HEK293 (cell line): ENCODE results near the gene GLIPR1L2.
"Not testable (repeated sequence)": the region's sequence is repeated elsewhere in the genome, so short reads cannot be mapped to it uniquely, and the experiment has no call there.

ENCODE experiments used
- CTCF ChIA-PET: fragments of 350-600 bp; formaldehyde crosslinking; extraction: SDS; loops from one replicate; lab custom pipeline; 2021; ENCODE audit warnings: antibody characterized with exemption; lab: Yijun Ruan, JAX
- POLR2A ChIA-PET: fragments of 300-600 bp; formaldehyde crosslinking; extraction: SDS; loops from one replicate; lab custom pipeline; 2020; ENCODE audit warnings: antibody characterized with exemption, inconsistent platforms; lab: Yijun Ruan, JAX
- H3K27ac ChIP-seq: fragments of 200-500 bp; sonication (Bioruptor generic); 2 replicates; pipeline ENCODE4 v1.5.1; 2014; ENCODE audit warnings: low read depth, low read length, control low read depth, inconsistent platforms; ENCODE audit errors: extremely low read depth
- H3K36me3 ChIP-seq, 2 experiments: fragments of 200-500 bp in 1 of 2; sonication (Bioruptor generic) in 1 of 2; 1 replicate in 1 of 2; 2 replicates in 1 of 2; pipeline ENCODE4 v1.5.1; 2014 to 2017; ENCODE audit warnings: inconsistent platforms in 2 of 2, low read length in 2 of 2; ENCODE audit not compliant: control insufficient read depth in 2 of 2, insufficient read depth in 1 of 2
- H3K4me1 ChIP-seq: fragments of 200-500 bp; sonication (Bioruptor generic); 2 replicates; pipeline ENCODE4 v1.5.1; 2014; ENCODE audit warnings: mild to moderate bottlenecking, low read length, inconsistent platforms; ENCODE audit not compliant: control insufficient read depth, insufficient read depth
- H3K4me3 ChIP-seq: 2 replicates; pipeline ENCODE4 v1.5.1; 2011; ENCODE audit warnings: low read depth, mild to moderate bottlenecking, control low read depth, low read length, moderate library complexity
- H3K9me3 ChIP-seq: fragments of 200-500 bp; sonication (Bioruptor generic); 2 replicates; pipeline ENCODE4 v1.5.1; 2014; ENCODE audit warnings: low read depth, low read length, inconsistent platforms; ENCODE audit not compliant: control insufficient read depth, insufficient read depth
- HOXD13 ChIP-seq: sonication (generic); formaldehyde crosslinking; IDR thresholded peaks from 2 replicates; pipeline ENCODE4 v1.8.0; 2022; ENCODE audit warnings: missing genetic modification reagents, borderline replicate concordance
- IKZF3 ChIP-seq: fragments of 450-650 bp; IDR thresholded peaks from 2 replicates; pipeline ENCODE4 v1.5.0; 2018; ENCODE audit warnings: missing biosample characterization, mild to moderate bottlenecking, missing genetic modification characterization, moderate library complexity
- ZFP3 ChIP-seq: fragments of 450-650 bp; formaldehyde crosslinking; IDR thresholded peaks from 2 replicates; pipeline ENCODE4 v1.5.1; 2016; ENCODE audit warnings: low read depth, missing biosample characterization, missing genetic modification characterization
- ZNF121 ChIP-seq: fragments of 450-650 bp; formaldehyde crosslinking; IDR thresholded peaks from 2 replicates; pipeline ENCODE4 v1.5.1; 2016; ENCODE audit warnings: missing biosample characterization, missing genetic modification characterization
- ZNF138 ChIP-seq: fragments of 450-650 bp; formaldehyde crosslinking; IDR thresholded peaks from 2 replicates; pipeline ENCODE4 v1.5.1; 2016; ENCODE audit warnings: missing biosample characterization, missing genetic modification characterization, borderline replicate concordance
- ZNF146 ChIP-seq: fragments of 450-650 bp; formaldehyde crosslinking; IDR thresholded peaks from 2 replicates; pipeline ENCODE4 v1.5.1; 2016; ENCODE audit warnings: missing biosample characterization, missing genetic modification characterization
- ZNF16 ChIP-seq: fragments of 450-650 bp; formaldehyde crosslinking; IDR thresholded peaks from 2 replicates; pipeline ENCODE4 v1.5.1; 2016; ENCODE audit warnings: low read depth, missing biosample characterization, missing genetic modification characterization
- ZNF391 ChIP-seq: fragments of 450-650 bp; formaldehyde crosslinking; IDR thresholded peaks from 2 replicates; pipeline ENCODE4 v1.5.1; 2016; ENCODE audit warnings: low read depth, missing biosample characterization, missing genetic modification characterization, borderline replicate concordance
- ZNF416 ChIP-seq: fragments of 450-650 bp; formaldehyde crosslinking; IDR thresholded peaks from 2 replicates; pipeline ENCODE4 v1.5.1; 2016; ENCODE audit warnings: missing biosample characterization, missing genetic modification characterization
- ZNF530 ChIP-seq: fragments of 450-650 bp; formaldehyde crosslinking; IDR thresholded peaks from 2 replicates; pipeline ENCODE4 v1.5.1; 2016; ENCODE audit warnings: low read depth, missing biosample characterization, missing genetic modification characterization
- ZNF571 ChIP-seq: fragments of 450-650 bp; formaldehyde crosslinking; IDR thresholded peaks from 2 replicates; pipeline ENCODE4 v1.5.0; 2017; ENCODE audit warnings: missing biosample characterization, missing genetic modification characterization
- ZNF623 ChIP-seq: fragments of 450-650 bp; formaldehyde crosslinking; IDR thresholded peaks from 2 replicates; pipeline ENCODE4 v1.5.1; 2016; ENCODE audit warnings: missing biosample characterization, missing genetic modification characterization
- ZNF660 ChIP-seq: fragments of 450-650 bp; IDR thresholded peaks from 2 replicates; pipeline ENCODE4 v1.5.1; 2018; ENCODE audit warnings: missing biosample characterization, mild to moderate bottlenecking, missing genetic modification characterization
- TF ChIP-seq, protein P1 (sequence below): fragments of 450-650 bp; formaldehyde crosslinking; IDR thresholded peaks from 2 replicates; pipeline ENCODE4 v1.5.1; 2017; ENCODE audit warnings: missing biosample characterization, missing genetic modification characterization
- TF ChIP-seq, protein P2 (sequence below): fragments of 450-650 bp; formaldehyde crosslinking; IDR thresholded peaks from 2 replicates; pipeline ENCODE4 v1.5.1; 2016; ENCODE audit warnings: missing biosample characterization, missing genetic modification characterization
- TF ChIP-seq, protein P3 (sequence below): fragments of 450-650 bp; formaldehyde crosslinking; IDR thresholded peaks from 2 replicates; pipeline ENCODE4 v1.5.1; 2016; ENCODE audit warnings: missing biosample characterization, missing genetic modification characterization

GLIPR1L2 gene

DNA sequence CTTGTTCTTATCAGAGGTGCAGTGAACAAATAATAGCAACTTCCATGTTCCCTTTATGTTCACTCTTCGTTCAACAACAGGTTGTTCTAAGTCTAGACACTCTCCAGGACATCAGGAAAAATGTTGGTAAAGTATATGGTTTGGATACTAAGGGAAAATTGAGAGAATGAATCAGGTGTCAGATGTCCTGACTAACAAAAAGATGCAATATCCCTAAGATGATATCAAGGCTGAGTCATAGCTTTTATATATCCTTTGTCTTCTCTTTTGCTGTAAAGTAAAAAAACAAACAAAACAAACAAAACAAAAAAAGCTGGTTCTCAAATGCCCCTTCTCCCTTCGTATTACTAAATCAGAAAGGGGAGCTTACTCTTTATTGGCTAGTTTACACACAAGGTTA is 45.4 kb upstream of the GLIPR1L2 start (continued):
- TF ChIP-seq, protein P1, sequence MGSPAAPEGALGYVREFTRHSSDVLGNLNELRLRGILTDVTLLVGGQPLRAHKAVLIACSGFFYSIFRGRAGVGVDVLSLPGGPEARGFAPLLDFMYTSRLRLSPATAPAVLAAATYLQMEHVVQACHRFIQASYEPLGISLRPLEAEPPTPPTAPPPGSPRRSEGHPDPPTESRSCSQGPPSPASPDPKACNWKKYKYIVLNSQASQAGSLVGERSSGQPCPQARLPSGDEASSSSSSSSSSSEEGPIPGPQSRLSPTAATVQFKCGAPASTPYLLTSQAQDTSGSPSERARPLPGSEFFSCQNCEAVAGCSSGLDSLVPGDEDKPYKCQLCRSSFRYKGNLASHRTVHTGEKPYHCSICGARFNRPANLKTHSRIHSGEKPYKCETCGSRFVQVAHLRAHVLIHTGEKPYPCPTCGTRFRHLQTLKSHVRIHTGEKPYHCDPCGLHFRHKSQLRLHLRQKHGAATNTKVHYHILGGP (tag by site-specific recombination), result no peak
- no peak for TF ChIP-seq ZNF623
- TF ChIP-seq ZFP3 (tag by site-specific recombination), result no peak

DNA sequence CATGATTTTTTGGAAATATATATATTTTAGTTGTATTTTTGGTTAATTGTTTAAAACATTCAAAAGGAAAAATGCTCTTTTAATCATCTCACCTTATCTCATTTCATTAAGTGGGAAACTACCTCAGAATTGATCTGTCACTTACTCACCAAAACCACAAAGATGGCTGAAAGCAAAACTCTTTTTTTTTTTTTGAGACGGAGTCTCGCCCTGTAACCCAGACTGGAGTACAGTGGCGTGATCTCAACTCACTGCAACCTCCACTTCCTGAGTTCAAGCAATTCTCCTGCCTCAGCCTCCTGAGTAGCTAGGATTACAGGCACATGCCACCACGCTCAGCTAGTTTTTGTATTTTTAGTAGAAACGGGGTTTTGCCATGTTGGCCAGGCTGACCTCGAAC is 44.7 kb upstream of the GLIPR1L2 start:
- H3K9me3 ChIP-seq, H3K36me3 ChIP-seq, POLR2A ChIA-PET, H3K4me1 ChIP-seq, H3K27ac ChIP-seq, H3K4me3 ChIP-seq: not testable (repeated sequence)
- CTCF ChIA-PET, result interaction anchor here (0.8 kb wide), 1 partner anchor 9 kb away, joined by 7 read pairs; no protein-coding TSS in a partner anchor

DNA sequence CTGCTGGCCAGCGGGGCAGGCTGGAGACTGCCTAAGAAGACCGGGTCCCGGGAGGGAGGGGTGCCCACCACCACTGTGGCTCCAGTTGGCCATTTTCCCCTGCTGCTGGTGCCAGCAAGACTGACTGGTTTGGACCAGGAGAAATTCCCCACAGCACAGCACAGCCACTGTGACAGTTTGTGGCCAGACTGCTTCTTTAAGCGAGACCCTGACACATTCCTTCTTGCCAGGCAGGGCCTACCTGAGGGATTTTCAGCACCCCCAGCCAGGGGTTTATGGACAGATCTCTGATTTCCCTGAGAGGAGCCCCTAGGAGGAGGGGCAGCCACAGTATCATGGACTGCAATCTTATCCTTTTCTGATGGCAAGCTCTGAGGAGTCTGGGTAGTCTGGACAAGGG is 40.9 kb upstream of the GLIPR1L2 start:
- H3K9me3 ChIP-seq, result no peaks in the 10 kb centered on the region
- H3K36me3 ChIP-seq, result no peaks in the 10 kb centered on the region
- no peak overlapping the region for H3K27ac ChIP-seq
- no peak overlapping the region for H3K4me3 ChIP-seq
- ChIA-PET CTCF (no interaction called here), POLR2A (no interaction called here)
- TF ChIP-seq ZNF138 (tag by site-specific recombination), result no peak
- TF ChIP-seq ZNF530 (tag by site-specific recombination), result no peak
- no peak for TF ChIP-seq ZNF121 (tag by site-specific recombination)
- TF ChIP-seq IKZF3 (tag by site-specific recombination), result no peak
- TF ChIP-seq, protein P2, sequence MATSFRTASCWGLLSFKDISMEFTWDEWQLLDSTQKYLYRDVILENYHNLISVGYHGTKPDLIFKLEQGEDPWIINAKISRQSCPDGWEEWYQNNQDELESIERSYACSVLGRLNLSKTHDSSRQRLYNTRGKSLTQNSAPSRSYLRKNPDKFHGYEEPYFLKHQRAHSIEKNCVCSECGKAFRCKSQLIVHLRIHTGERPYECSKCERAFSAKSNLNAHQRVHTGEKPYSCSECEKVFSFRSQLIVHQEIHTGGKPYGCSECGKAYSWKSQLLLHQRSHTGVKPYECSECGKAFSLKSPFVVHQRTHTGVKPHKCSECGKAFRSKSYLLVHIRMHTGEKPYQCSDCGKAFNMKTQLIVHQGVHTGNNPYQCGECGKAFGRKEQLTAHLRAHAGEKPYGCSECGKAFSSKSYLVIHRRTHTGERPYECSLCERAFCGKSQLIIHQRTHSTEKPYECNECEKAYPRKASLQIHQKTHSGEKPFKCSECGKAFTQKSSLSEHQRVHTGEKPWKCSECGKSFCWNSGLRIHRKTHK (tag by site-specific recombination), result no peak
- no peak for TF ChIP-seq ZNF571 (tag by site-specific recombination)
- no peak for TF ChIP-seq ZNF146 (tag by site-specific recombination)
- TF ChIP-seq ZNF391 (tag by site-specific recombination), result no peak
- TF ChIP-seq, protein P1 (tag by site-specific recombination), result no peak
- TF ChIP-seq HOXD13 (CRISPR knock-in tag), result no peak
- no peak for TF ChIP-seq ZNF416 (tag by site-specific recombination)
- TF ChIP-seq ZNF660, result no peak
- TF ChIP-seq, protein P3, sequence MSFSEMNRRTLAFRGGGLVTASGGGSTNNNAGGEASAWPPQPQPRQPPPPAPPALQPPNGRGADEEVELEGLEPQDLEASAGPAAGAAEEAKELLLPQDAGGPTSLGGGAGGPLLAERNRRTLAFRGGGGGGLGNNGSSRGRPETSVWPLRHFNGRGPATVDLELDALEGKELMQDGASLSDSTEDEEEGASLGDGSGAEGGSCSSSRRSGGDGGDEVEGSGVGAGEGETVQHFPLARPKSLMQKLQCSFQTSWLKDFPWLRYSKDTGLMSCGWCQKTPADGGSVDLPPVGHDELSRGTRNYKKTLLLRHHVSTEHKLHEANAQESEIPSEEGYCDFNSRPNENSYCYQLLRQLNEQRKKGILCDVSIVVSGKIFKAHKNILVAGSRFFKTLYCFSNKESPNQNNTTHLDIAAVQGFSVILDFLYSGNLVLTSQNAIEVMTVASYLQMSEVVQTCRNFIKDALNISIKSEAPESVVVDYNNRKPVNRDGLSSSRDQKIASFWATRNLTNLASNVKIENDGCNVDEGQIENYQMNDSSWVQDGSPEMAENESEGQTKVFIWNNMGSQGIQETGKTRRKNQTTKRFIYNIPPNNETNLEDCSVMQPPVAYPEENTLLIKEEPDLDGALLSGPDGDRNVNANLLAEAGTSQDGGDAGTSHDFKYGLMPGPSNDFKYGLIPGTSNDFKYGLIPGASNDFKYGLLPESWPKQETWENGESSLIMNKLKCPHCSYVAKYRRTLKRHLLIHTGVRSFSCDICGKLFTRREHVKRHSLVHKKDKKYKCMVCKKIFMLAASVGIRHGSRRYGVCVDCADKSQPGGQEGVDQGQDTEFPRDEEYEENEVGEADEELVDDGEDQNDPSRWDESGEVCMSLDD (tag by site-specific recombination), result no peak
- TF ChIP-seq ZNF16 (tag by site-specific recombination), result no peak
- no peaks in the 10 kb centered on the region; the same call in 1 of the 2 replicates for H3K4me1 ChIP-seq
